ENCODE measurements around the gene TPSB2.

Gene TPSB2

GRCh38 chr16:1222553-1223354 is 7.2 kb downstream of the TPSB2 start:
- H3K4me3 ChIP-seq (ENCODE audit: low read length) = no peak overlapping the region
- no peaks in the 10 kb centered on the region for H3K9me3 ChIP-seq (ENCODE audit: control insufficient read depth, low read length)
- H3K36me3 ChIP-seq (ENCODE audit: control insufficient read depth, insufficient read depth, low read length, severe bottlenecking) = no peaks in the 10 kb centered on the region
- H3K4me1 ChIP-seq (ENCODE audit: control insufficient read depth, insufficient read depth, low read length) = no peaks in the 10 kb centered on the region
- H3K27me3 ChIP-seq (replicated peaks; ENCODE audit: control insufficient read depth, insufficient read depth, low read length) = peaks cover 10% of the 10 kb centered on the region
- no peak for DNase-seq (ENCODE audit: low read depth)
- H3K9ac ChIP-seq (ENCODE audit: low read length) = no peak overlapping the region

- Histone ChIP-seq H3K27me3 (replicated peaks; ENCODE audit: control insufficient read depth, insufficient read depth, low read length) (peaks cover 10% of the 10 kb centered on the region), H3K4me1 (ENCODE audit: control insufficient read depth, insufficient read depth, low read length) (no peaks in the 10 kb centered on the region), H3K4me3 (ENCODE audit: low read length) (no peak overlapping the region), H3K9me3 (ENCODE audit: control insufficient read depth, low read length) (no peaks in the 10 kb centered on the region), H3K9ac (ENCODE audit: low read length) (no peak overlapping the region), H3K36me3 (ENCODE audit: control insufficient read depth, insufficient read depth, low read length, severe bottlenecking) (no peaks in the 10 kb centered on the region)
- no peak for DNase-seq (ENCODE audit: low read depth)
Observed at GRCh38 chr16:1221628-1222552, 8.1 kb downstream of the TPSB2 start.

GRCh38 chr16:1220841-1221627 is 8.9 kb downstream of the TPSB2 start:
- H3K27me3 ChIP-seq (replicated peaks; ENCODE audit: control insufficient read depth, insufficient read depth, low read length) = peaks cover 10% of the 10 kb centered on the region
- no peak overlapping the region for H3K4me3 ChIP-seq (ENCODE audit: low read length)
- H3K9me3 ChIP-seq (ENCODE audit: control insufficient read depth, low read length) = no peaks in the 10 kb centered on the region
- H3K4me1 ChIP-seq (ENCODE audit: control insufficient read depth, insufficient read depth, low read length) = no peaks in the 10 kb centered on the region
- DNase-seq (ENCODE audit: low read depth) = no peak
- H3K9ac ChIP-seq (ENCODE audit: low read length) = no peak overlapping the region
- no peaks in the 10 kb centered on the region for H3K36me3 ChIP-seq (ENCODE audit: control insufficient read depth, insufficient read depth, low read length, severe bottlenecking)

GRCh38 chr16:1220098-1220728 is 9.8 kb downstream of the TPSB2 start:
- Histone ChIP-seq H3K9me3 (ENCODE audit: control insufficient read depth, low read length) (no peaks in the 10 kb centered on the region), H3K4me1 (ENCODE audit: control insufficient read depth, insufficient read depth, low read length) (no peaks in the 10 kb centered on the region)
- no peak for DNase-seq (ENCODE audit: low read depth)

GRCh38 chr16:1218930-1219611 is 10.9 kb downstream of the TPSB2 start:
- Histone ChIP-seq H3K9ac (ENCODE audit: low read length) (no peak overlapping the region), H3K4me3 (ENCODE audit: low read length) (no peak overlapping the region), H3K36me3 (ENCODE audit: control insufficient read depth, insufficient read depth, low read length, severe bottlenecking) (no peaks in the 10 kb centered on the region), H3K4me1 (ENCODE audit: control insufficient read depth, insufficient read depth, low read length) (no peaks in the 10 kb centered on the region), H3K27me3 (replicated peaks; ENCODE audit: control insufficient read depth, insufficient read depth, low read length) (peaks cover 10% of the 10 kb centered on the region), H3K9me3 (ENCODE audit: control insufficient read depth, low read length) (no peaks in the 10 kb centered on the region)
- DNase-seq (ENCODE audit: low read depth) = no peak

More at GRCh38 chr16:1220098-1220728, 9.8 kb downstream of the TPSB2 start:
- no peak overlapping the region for H3K9ac ChIP-seq (ENCODE audit: low read length)
- no peaks in the 10 kb centered on the region for H3K36me3 ChIP-seq (ENCODE audit: control insufficient read depth, insufficient read depth, low read length, severe bottlenecking)
- peaks cover 10% of the 10 kb centered on the region for H3K27me3 ChIP-seq (replicated peaks; ENCODE audit: control insufficient read depth, insufficient read depth, low read length)
- no peak overlapping the region for H3K4me3 ChIP-seq (ENCODE audit: low read length)

GRCh38 chr16:1218061-1218929 is 11.7 kb downstream of the TPSB2 start:
- Histone ChIP-seq H3K9ac (ENCODE audit: low read length) (no peak overlapping the region), H3K4me1 (ENCODE audit: control insufficient read depth, insufficient read depth, low read length) (no peaks in the 10 kb centered on the region), H3K27me3 (replicated peaks; ENCODE audit: control insufficient read depth, insufficient read depth, low read length) (peaks cover 10% of the 10 kb centered on the region), H3K9me3 (ENCODE audit: control insufficient read depth, low read length) (no peaks in the 10 kb centered on the region), H3K4me3 (ENCODE audit: low read length) (no peak overlapping the region), H3K36me3 (ENCODE audit: control insufficient read depth, insufficient read depth, low read length, severe bottlenecking) (no peaks in the 10 kb centered on the region)
- DNase-seq (ENCODE audit: low read depth) = no peak

- peaks cover 3% of the 10 kb centered on the region for H3K27me3 ChIP-seq (replicated peaks; ENCODE audit: control insufficient read depth, insufficient read depth, low read length)
- no peaks in the 10 kb centered on the region for H3K36me3 ChIP-seq (ENCODE audit: control insufficient read depth, insufficient read depth, low read length, severe bottlenecking)
- no peak overlapping the region for H3K4me3 ChIP-seq (ENCODE audit: low read length)
- H3K4me1 ChIP-seq (ENCODE audit: control insufficient read depth, insufficient read depth, low read length) = no peaks in the 10 kb centered on the region
- H3K9ac ChIP-seq (ENCODE audit: low read length) = no peak overlapping the region
- no peak for DNase-seq (ENCODE audit: low read depth)
- H3K9me3 ChIP-seq (ENCODE audit: control insufficient read depth, low read length) = no peaks in the 10 kb centered on the region
Observed at GRCh38 chr16:1217526-1217925, 12.5 kb downstream of the TPSB2 start.

GRCh38 chr16:1216681-1217400 is 13.1 kb downstream of the TPSB2 start:
- no peak overlapping the region for H3K4me3 ChIP-seq (ENCODE audit: low read length)
- DNase-seq (ENCODE audit: low read depth) = no peak
- H3K9me3 ChIP-seq (ENCODE audit: control insufficient read depth, low read length) = no peaks in the 10 kb centered on the region

GRCh38 chr16:1216296-1216619 is 13.7 kb downstream of the TPSB2 start:
- Histone ChIP-seq H3K36me3 (ENCODE audit: control insufficient read depth, insufficient read depth, low read length, severe bottlenecking) (no peaks in the 10 kb centered on the region), H3K4me1 (ENCODE audit: control insufficient read depth, insufficient read depth, low read length) (no peaks in the 10 kb centered on the region), H3K9me3 (ENCODE audit: control insufficient read depth, low read length) (no peaks in the 10 kb centered on the region), H3K4me3 (ENCODE audit: low read length) (no peak overlapping the region), H3K27me3 (replicated peaks; ENCODE audit: control insufficient read depth, insufficient read depth, low read length) (no peaks in the 10 kb centered on the region), H3K9ac (ENCODE audit: low read length) (no peak overlapping the region)
- no peak for DNase-seq (ENCODE audit: low read depth)

More at GRCh38 chr16:1216681-1217400, 13.1 kb downstream of the TPSB2 start:
- H3K4me1 ChIP-seq (ENCODE audit: control insufficient read depth, insufficient read depth, low read length) = no peaks in the 10 kb centered on the region
- no peaks in the 10 kb centered on the region for H3K36me3 ChIP-seq (ENCODE audit: control insufficient read depth, insufficient read depth, low read length, severe bottlenecking)
- no peak overlapping the region for H3K9ac ChIP-seq (ENCODE audit: low read length)
- H3K27me3 ChIP-seq (replicated peaks; ENCODE audit: control insufficient read depth, insufficient read depth, low read length) = no peaks in the 10 kb centered on the region
